Measurements from ENCODE around the gene RAPSN.

DNA sequence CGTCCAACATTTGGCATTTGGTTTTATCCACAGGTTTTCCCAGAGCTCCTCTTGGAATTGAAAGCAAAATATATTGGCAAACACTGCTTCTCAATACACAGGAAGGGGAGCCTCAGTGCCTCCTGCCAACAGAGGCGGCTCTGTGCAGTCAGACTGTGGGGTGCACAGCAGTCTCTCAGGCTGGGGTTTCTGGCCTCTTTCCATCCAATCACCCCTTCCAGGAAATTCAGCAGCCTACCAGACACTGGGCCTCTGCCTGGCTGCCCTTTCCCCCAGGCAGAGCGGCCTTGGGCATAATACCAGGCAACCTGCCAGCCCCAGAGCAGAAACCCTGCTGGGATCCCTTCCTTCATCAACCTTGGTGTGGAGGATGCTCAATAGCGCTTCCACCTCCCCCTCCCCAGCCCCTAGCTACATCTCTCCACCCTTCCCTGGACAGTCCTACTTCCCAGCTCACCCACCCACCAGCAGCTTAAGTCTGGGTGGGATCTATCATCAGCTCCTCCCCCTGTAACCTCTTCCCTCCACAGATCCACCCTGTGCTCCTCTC lies 17.8 kb upstream of the RAPSN start:
- TF ChIP-seq CTCF (conservative IDR thresholded peaks at IDR 0.05; ENCODE audit: low read depth, low read length) (no peak), EZH2 (IDR thresholded peaks at IDR 0.05; ENCODE audit: borderline replicate concordance, low read depth, low read length, poor library complexity, severe bottlenecking) (no peak)
